ENCODE measurements around the gene ZC3HAV1. TPM values are rescaled to one million over a fixed set of nuclear protein-coding genes. Genes with fewer than 3 reads are reported as not detected.

ZC3HAV1 gene
- total RNA-seq, 2 experiments from 2014 or later = 47.4 to 52.4 TPM

- Histone ChIP-seq H3K9me3 (ENCODE audit: low read length) (no peaks in the 10 kb centered on the region), H3K9me2 (ENCODE audit: insufficient read depth, low read length) (no peaks in the 10 kb centered on the region), H3K4me2 (ENCODE audit: low read length) (no peak overlapping the region), H4K20me1 (ENCODE audit: insufficient read depth, low read length) (no peaks in the 10 kb centered on the region), H2AFZ (ENCODE audit: low read length) (no peak overlapping the region), H3K4me3 (ENCODE audit: low read depth, low read length, poor library complexity, severe bottlenecking) (no peak overlapping the region), H3K27ac (ENCODE audit: low read depth, low read length, poor library complexity, severe bottlenecking) (no peak overlapping the region), H3K4me1 (ENCODE audit: insufficient read depth, low read length, poor library complexity, severe bottlenecking) (no peaks in the 10 kb centered on the region), H3K36me3 (ENCODE audit: insufficient read depth, low read length) (no peaks in the 10 kb centered on the region), H3K79me2 (ENCODE audit: insufficient read depth, low read depth, low read length) (no peaks in the 10 kb centered on the region)
- TF ChIP-seq EZH2phosphoT487 (IDR thresholded peaks at IDR 0.05; ENCODE audit: borderline replicate concordance, low read depth, low read length) (no peak), CTCF (conservative IDR thresholded peaks at IDR 0.05; ENCODE audit: low read length) (no peak)
- CTCF ChIA-PET (ENCODE audit: unreplicated experiment) = no interaction called here
- no TSS peak for BruUV-seq (replicated peaks)
- DNase-seq (ENCODE audit: low spot score) = no peak
- intact Hi-C loops (cut with micrococcal nuclease; ENCODE audit: unreplicated experiment) = no loop called here
- POLR2A ChIA-PET = interaction anchor here (0.5 to 0.6 kb wide), 2 partner anchors 11 to 225 kb away, joined by 3 to 5 read pairs; no protein-coding TSS in a partner anchor
Observed at GRCh38 chr7:139033346-139034114, 76.0 kb downstream of the ZC3HAV1 start.

GRCh38 chr7:139032473-139032872 lies 77.0 kb downstream of the ZC3HAV1 start:
- ChIA-PET POLR2A (no interaction called here), CTCF (ENCODE audit: unreplicated experiment) (no interaction called here)
- no peaks in the 10 kb centered on the region for H3K79me2 ChIP-seq (ENCODE audit: insufficient read depth, low read depth, low read length)
- BruUV-seq (replicated peaks) = no TSS peak
- H3K4me2 ChIP-seq (ENCODE audit: low read length) = no peak overlapping the region
- H3K4me3 ChIP-seq (ENCODE audit: low read depth, low read length, poor library complexity, severe bottlenecking) = no peak overlapping the region
- TF ChIP-seq CTCF (conservative IDR thresholded peaks at IDR 0.05; ENCODE audit: low read length) = no peak
- no peak for TF ChIP-seq EZH2phosphoT487 (IDR thresholded peaks at IDR 0.05; ENCODE audit: borderline replicate concordance, low read depth, low read length)
- no peaks in the 10 kb centered on the region for H4K20me1 ChIP-seq (ENCODE audit: insufficient read depth, low read length)
- H3K9me3 ChIP-seq (ENCODE audit: low read length) = no peaks in the 10 kb centered on the region
- intact Hi-C loops (cut with micrococcal nuclease; ENCODE audit: unreplicated experiment) = no loop called here
- H3K4me1 ChIP-seq (ENCODE audit: insufficient read depth, low read length, poor library complexity, severe bottlenecking) = no peaks in the 10 kb centered on the region
- H2AFZ ChIP-seq (ENCODE audit: low read length) = no peak overlapping the region
- no peaks in the 10 kb centered on the region for H3K9me2 ChIP-seq (ENCODE audit: insufficient read depth, low read length)
- no peak for DNase-seq (ENCODE audit: low spot score)
- no peak overlapping the region for H3K27ac ChIP-seq (ENCODE audit: low read depth, low read length, poor library complexity, severe bottlenecking)
- no peaks in the 10 kb centered on the region for H3K36me3 ChIP-seq (ENCODE audit: insufficient read depth, low read length)

GRCh38 chr7:139029353-139029752 lies 80.2 kb downstream of the ZC3HAV1 start:
- Histone ChIP-seq H3K27ac (ENCODE audit: low read depth, low read length, poor library complexity, severe bottlenecking) (no peak overlapping the region), H4K20me1 (ENCODE audit: insufficient read depth, low read length) (no peaks in the 10 kb centered on the region), H3K36me3 (ENCODE audit: insufficient read depth, low read length) (no peaks in the 10 kb centered on the region), H2AFZ (ENCODE audit: low read length) (no peak overlapping the region), H3K4me3 (ENCODE audit: low read depth, low read length, poor library complexity, severe bottlenecking) (no peak overlapping the region), H3K9me2 (ENCODE audit: insufficient read depth, low read length) (no peaks in the 10 kb centered on the region), H3K4me1 (ENCODE audit: insufficient read depth, low read length, poor library complexity, severe bottlenecking) (no peaks in the 10 kb centered on the region), H3K79me2 (ENCODE audit: insufficient read depth, low read depth, low read length) (no peaks in the 10 kb centered on the region), H3K4me2 (ENCODE audit: low read length) (no peak overlapping the region), H3K9me3 (ENCODE audit: low read length) (no peaks in the 10 kb centered on the region)
- intact Hi-C loops (cut with micrococcal nuclease; ENCODE audit: unreplicated experiment) = no loop called here
- no TSS peak for BruUV-seq (replicated peaks)
- POLR2A ChIA-PET = interaction anchor here (0.6 kb wide), 1 partner anchor 598 kb away, joined by 3 read pairs; no protein-coding TSS in a partner anchor
- CTCF ChIA-PET (ENCODE audit: unreplicated experiment) = interaction anchor here (1.0 kb wide), 1 partner anchor 31 kb away, joined by 3 read pairs; no protein-coding TSS in a partner anchor
- TF ChIP-seq EZH2phosphoT487 (IDR thresholded peaks at IDR 0.05; ENCODE audit: borderline replicate concordance, low read depth, low read length) (no peak), CTCF (conservative IDR thresholded peaks at IDR 0.05; ENCODE audit: low read length) (no peak)
- no peak for DNase-seq (ENCODE audit: low spot score)

All from OCI-LY7 (cell line).